ELR (cell line): Measurements from ENCODE around the gene SHPK.
"Not testable (repeated sequence)": the region's sequence is repeated elsewhere in the genome, so short reads cannot be mapped to it uniquely, and the experiment has no call there.

Source experiments
- DNase-seq: peaks from one replicate; pipeline ENCODE4 v3.0.0-alpha.2; 2015; ENCODE audit warnings: low read depth

SHPK gene

GRCh38 chr17:3585826-3586225 lies 50.2 kb downstream of the SHPK start:
- DNase-seq, result no peak

DNA sequence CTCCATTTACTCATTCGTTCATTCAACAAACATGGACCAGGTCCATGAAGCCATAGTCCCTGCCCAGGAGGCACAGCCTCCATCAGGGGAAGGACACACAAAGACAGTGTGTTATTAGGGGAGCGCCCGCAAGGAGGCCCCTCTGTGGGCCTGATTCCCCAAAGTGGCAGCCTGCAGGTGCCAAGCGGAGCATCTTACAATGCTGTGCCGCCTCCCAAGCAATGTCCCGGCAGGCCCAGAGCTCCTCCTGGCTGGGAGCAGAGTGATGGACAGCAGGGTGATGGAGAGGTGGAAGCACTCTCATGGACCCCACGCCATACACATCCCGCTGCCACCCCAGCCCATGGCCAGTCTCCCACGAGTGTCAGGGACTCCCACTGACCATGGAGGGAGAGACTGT lies 52.6 kb downstream of the SHPK start:
- no peak for DNase-seq

DNA sequence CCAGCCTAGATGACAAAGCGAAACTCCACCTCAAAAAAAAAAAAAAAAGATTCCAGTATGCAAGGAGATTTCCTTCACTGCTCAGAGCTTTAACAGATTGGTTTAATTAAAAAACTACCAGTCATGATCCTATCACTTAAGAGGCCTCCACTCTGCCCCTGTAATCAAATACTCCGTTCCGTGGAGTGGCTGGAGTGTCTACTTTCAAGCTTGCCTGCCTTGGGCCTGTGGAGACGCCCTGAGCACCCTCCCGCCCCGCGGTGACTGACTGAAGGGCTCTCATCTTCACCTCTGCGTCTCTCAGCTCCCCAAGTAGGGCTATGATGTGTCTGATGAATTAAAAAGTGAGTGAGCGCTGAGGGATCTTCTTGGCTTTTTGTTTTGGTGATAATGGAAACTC lies 53.1 kb downstream of the SHPK start:
- DNase-seq, result no peak

DNA sequence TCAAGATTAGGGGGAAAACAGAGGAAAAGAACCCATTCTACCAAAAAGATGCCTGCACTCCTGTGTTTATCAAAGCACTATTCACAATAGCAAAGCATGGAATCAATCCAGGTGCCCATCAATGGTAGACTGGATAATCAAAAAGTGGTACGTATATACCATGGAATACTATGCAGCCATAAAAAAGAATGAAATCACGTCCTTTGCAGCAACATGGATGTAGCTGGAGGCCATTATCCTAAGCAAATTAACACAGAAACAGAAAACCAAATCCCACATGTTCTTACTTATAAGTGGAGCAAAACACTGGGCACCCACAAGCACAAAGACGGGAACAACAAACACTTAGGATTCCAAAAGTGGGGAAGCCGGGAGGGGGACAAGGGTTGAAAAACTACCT lies 57.4 kb downstream of the SHPK start:
- DNase-seq, result not testable (repeated sequence)

- DNase-seq, result no peak
These were observed 59.1 kb downstream of the SHPK start for GRCh38 chr17:3576970-3577369.

- DNase-seq, result peak; percentile 92
These were observed 60.5 kb downstream of the SHPK start for GRCh38 chr17:3575511-3575910.

DNA sequence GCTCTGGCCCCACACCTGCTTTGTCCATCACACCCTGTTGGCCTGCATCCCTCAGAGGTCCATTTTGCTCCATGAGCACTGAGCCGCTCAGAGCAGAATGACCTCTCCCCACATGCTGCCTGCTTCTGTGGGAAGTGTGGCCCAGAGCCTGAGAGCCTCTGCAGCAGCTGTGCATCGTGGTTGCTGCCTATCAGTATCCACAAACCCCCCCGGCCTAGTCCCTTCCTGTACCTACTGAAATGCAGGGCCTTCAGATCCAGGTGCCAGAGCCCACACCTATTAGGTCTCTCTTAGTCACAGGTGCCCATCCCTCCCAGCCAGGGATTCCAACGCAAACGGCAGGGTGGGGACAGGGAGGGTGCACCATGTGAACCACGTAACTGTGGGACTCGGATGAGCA lies 61.8 kb downstream of the SHPK start:
- DNase-seq, result no peak

GRCh38 chr17:3573246-3574100 lies 62.6 kb downstream of the SHPK start:
- no peak for DNase-seq

DNA sequence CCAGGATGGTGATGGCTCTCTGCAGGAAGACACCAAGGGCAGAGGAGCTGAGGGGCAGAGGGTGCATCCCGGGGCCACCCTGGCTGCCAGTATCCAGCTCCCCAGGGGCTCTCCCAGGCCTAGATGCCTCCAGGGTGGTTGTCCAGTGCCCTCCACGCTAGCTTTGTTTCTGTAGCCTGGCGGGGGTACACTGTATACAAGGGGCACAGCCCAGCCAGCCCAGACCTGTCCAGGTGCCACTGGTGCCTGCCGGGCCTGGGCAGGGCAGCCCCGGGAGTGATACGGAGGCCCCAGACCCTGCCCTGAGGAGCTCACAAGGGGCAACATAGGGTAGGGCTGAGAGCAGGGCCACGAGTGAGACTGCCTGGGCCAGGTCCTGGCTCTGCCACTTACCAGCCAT lies 63.8 kb downstream of the SHPK start:
- DNase-seq, result no peak

DNA sequence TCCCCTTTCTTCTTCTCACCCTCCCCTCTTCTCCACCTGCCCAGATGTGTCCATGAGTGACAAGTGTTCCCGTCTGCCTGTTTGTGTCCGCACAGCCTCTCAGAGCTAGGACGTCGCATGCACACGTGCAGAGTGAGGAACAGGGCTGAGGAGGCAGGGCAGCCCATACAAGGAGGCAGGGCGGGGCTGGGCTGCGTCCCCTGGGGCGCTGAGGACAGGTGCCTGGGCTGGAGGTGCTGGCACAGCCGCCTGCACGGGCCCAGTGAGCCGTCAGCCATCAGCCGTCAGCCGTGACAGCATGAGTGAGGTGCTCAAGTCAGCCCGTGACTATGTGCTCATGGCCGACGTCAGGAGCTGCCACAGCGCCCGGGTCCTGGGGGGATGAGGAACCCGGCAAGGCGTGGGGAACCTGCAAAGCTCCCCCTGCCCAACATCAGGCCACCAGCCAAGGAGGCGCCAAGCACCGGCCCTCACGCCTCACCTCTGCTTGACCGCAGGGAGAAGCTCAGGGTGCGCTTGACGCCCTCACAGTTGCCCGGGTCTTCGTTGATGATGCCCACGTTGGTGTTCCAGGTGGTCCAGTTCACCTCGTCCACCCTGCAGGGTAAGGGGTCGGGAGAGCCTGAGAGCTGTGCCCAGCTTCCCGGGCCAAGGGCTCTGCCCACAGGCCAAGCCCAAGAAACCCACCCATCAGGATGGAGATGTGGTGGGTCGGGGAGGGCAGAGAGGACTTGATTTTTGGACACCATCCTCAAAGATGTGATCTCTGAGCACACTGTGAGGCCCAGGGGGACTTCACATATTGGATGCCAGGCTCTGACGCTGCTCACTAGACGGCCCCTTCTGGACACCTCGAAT lies 64.8 kb downstream of the SHPK start:
- no peak for DNase-seq

DNA sequence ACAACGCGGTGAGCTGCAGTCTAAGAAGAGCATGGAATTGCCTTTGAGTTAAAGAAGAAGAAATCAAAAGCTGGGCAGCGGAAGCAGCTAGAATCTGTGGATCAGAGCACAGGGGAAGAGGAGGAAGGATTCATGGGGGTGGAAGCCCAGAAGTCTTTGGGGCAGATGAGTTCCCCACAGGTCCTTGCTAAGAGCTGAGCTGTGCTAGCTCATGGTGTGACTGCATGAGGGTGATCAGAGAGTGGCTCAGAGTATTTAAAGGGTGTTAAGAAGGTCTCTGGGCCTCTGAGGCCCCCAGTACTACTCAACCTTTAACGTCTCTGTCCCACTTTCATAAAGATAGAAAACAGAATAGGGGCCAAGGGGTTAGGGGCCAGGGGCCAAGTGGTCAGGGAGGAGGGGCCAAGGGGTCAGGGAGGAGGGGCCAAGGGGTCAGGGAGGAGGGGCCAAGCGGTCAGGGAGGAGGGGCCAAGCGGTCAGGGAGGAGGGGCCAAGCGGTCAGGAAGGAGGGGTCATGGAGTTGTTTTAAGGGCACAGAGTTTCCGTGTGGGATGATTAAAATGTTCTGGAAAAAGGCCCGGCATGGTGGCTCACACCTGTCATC lies 66.4 kb downstream of the SHPK start:
- DNase-seq, result no peak

- no peak for DNase-seq
These were observed 69.5 kb downstream of the SHPK start for GRCh38 chr17:3566551-3566950.

DNA sequence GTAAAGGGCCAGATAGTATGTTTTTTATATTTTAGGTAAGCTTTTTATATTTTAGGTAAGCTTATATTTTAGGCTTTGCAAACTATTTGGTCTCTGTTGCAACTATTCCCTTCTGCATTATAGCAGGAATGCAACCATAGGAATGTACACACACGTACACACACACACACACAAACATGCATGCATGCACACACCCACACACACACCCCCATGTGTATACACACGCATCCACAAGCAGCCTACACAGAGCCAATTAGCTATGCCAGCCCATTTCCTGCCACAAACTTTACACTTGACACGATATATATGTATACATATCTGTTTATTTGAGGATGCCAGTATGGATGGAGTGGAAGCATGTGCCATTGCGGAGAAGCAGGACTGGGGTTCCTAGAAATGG lies 70.9 kb downstream of the SHPK start:
- no peak for DNase-seq

- DNase-seq, result not testable (repeated sequence)
These were observed 71.8 kb downstream of the SHPK start for GRCh38 chr17:3564241-3564640.

DNA sequence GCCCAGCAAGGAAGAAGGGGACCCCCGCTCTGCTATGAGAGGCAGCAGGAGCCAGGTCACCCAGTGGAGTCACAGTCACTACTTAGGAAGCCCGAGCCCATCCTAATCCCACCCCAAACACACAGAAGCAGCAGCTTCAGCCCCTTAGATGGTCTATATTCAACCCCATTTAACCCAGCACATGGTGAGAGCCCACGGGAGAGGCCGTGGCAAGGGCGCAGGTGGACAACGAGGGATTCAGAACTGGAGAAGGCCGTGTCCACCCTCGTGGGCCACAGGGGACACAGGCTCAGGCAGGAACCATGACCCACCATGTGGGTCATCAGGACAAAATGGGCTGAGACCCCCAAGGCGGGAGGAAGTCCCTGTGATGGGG lies 76.8 kb downstream of the SHPK start:
- DNase-seq, result no peak

- peak; percentile 81 for DNase-seq
These were observed 77.3 kb downstream of the SHPK start for GRCh38 chr17:3558603-3559269.
